Cerebellar cortex (tissue), 1 donor: ENCODE results near the gene MYO1B.

Experiments used
- DNase-seq: peaks from one replicate; pipeline ENCODE4 v3.0.0-alpha.2; 2015; ENCODE audit warnings: low spot score

Gene MYO1B

DNA sequence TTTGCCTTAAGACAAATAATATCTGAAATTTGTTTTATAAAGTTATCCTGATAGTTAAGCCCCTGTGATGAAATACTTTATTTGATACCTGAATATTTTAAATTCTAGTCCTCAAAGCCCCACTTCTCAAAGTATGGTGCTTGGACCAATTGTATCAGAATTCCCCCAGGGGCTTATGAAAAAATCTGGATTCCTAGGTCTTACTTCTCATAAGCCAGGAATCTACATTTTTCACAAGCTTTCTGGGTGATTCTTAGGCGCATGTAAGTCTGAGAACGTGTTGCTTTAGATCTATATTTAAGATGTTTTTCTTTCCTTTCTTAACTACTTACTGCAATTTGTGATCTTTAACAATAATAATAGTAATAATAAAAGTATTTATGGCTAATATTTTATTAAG, 53.1 kb downstream of the MYO1B start:
- no peak for DNase-seq

DNA sequence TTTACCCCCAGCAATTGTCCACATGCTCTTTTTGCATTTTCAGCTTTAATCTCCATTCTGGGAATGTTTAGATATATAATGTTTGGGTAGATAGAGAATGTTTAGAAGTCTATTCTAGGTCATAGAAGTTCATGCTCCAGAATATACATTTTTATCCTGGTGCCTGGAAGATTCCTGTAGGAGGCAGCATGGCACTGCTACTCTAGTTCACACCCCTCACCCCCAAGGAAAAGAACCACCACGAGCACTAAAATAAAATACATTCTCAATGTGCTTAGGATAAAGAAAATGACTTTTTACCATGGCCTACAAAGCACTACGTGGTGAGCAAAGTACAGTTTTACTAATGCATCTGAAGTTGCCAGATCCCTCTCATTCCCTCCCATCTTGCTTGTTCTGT, 53.8 kb downstream of the MYO1B start:
- DNase-seq = no peak

DNA sequence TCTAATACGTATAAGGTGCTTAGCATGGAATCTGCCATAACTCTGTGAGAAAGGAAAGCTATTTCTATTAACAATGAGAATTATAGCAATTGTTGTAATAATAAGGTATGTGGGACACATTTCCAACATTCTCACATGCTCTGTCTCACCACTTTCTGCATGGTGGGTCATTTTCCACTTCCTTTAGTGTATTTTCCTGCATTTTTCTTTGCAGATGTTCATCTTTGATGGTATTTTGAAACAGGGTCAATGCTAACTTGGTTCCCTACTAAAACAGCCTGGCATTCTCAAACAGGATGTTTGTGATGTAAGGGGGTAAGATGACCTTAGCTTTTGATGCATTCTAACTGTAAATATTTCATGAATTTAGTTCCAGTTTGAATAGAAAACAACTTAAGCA, 54.7 kb downstream of the MYO1B start:
- DNase-seq = no peak

DNA sequence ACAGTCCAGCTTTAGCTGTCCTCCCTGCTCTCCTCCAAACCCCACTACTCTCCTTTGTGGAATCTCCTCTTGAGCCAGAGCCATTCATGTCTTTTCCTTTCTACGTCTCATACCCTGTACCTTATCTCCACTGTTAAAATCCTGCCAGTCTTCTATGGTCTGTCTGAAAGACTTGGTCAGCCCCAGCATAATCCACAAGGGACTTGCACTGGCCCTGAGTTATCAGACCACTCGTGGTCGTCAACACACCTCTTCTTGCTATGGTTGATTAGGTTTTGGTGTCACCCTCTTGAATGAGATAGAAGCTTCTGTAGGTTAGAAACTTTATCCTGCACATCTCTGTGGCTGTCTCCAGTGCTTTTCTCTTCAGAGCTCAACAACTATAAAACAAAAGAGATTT, 56.8 kb downstream of the MYO1B start:
- DNase-seq = no peak

DNA sequence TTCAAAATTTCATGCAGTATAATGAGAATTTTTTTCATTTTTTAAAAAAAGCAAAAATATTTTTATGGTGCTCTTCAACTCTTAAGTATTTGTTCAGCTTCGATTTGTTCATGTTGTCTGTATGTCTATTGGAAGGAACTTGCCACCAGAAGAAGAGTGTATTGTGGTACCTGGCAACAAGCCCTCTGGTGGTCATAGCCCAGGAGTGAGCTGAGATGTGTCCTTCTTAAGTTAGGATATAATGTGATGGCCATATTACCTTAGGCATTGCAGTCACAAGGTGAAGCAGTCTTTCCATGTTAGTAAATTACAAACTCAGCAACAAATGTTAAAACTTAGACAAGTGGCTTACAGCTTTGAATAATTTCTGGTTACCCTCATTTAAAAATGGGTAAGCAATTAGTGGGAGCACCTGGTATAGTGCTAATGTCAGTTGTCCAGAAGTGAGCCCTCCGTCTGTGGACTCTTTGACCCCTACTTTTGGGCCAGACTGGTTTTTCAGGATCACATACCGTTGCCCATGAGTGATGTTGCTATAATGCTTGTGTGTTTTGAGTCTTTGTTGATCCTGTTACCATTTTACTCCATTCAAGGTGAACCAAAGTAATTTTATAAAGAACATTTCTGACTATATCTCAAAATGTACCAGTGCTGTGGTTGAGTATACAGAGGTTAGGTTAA, 57.4 kb downstream of the MYO1B start:
- peak; percentile 3 for DNase-seq

DNA sequence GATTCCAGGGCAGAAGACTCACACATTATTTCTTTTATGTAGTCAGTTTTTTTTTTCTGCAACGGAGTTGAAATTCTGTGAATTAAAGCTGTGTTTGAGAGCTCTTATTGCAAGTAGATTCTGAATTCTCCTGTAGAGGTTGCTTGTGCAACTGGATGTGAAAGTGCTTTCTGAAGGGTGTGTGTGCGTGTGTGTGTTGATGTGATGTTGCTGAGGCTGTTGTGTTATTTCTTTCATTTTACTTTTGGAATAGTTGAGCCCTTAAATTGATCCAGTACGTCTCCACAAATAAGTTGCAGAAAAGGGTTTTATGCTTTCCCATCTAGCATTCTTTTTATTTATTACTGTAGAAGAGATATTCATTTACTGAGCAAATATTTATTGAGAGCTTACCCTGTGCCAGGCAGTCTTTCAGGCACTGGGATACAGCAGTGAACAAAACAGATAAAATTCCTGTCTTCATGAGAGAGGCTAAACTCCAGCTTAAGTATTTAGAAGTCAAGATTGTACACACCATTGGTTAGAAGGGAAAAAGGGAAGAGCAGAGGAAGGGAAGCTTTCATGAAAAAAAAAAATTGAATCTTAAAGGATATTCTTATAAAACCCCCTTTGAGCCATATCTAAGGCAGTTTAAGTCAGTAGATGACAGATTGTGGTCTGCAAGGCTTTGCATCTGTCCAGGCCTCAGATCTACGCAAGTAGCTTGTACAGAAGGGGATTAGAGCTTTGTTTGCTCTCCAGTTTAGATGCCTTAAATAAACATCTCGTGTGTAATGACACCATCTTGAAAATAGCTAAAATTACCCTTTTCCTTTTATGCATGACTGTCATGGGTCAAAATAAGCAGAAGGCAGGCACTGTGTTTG, 58.2 kb downstream of the MYO1B start:
- DNase-seq = no peak

DNA sequence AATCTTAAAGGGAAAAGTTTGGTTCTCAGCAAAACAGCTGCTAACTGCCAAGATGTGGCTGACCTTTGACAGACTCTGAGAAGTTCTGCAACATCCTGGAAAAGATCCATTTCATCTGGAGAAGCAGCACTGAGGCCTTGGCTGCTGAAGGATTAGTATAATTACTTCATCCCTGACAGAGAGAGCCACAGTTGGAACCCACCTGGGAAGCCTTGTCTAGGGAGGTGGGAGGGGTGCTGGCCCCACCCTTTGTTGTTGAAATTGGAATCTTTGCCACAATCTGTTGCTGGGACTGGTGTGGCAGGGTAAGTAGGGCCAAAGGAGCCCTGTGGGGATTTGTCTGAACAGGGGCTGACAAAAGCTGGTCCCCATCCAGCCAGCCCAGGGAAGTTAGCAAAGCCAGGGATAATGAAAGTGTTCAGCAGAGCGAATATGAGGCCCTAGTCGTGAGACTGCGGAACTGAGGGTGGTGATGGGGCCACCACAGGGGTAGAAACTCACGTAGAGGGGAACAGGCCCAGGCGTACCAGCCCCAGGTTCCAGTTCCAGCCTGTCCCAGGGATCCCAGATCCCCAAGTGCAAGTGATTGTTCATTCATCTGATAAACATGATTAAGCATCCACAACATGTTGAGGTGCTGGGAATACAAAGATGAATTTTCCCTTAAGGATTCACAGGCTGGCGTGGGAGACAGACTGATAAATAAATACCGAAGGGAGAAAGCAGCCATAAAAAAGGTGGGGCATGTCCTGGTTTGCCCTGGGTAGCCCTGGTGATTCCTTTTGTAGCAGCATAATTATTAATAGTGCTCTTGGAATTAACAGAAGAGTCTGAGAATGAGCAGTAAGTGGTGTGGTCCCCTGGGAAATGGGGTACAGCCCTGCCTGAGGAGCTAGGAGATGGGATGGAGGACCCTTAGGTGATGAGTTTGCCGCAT, 60.0 kb downstream of the MYO1B start:
- no peak for DNase-seq

DNA sequence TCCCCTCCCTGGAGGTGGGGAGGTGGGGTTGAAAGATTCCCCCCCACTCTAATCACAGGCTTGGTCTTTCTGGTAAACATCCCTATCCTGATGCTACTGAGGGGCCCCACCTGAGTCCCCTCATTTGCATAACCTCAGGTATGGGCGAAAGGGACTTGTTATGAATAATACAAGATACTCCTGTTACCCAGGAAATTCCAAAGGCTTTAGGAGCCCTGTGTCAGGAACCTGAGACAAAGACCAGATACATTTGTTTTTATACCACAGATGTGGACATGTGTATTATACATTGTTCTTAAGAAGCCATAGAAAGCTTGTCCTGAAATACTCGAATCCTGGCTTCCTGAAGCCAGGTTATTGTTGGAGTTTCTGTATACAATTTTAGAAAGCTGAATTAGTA, 62.8 kb downstream of the MYO1B start:
- no peak for DNase-seq

DNA sequence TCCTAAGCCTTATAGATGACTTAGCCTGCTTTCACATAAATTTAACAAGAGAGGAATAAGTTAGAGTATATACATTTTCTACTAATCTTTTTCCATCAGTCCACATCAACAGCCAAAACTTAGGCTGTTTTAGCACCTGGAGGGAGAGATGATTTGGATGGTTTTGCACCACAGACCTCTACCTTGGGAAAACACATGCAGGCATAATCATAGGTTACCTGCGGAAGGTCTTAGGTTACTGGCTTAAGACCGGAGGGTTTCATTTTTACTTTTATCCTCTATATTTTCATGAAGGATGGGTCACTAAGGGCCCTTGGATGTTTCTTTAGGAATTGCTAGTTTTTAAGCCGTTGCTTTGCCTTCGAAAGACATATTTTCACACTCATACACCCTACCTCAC, 66.0 kb downstream of the MYO1B start:
- DNase-seq = no peak

DNA sequence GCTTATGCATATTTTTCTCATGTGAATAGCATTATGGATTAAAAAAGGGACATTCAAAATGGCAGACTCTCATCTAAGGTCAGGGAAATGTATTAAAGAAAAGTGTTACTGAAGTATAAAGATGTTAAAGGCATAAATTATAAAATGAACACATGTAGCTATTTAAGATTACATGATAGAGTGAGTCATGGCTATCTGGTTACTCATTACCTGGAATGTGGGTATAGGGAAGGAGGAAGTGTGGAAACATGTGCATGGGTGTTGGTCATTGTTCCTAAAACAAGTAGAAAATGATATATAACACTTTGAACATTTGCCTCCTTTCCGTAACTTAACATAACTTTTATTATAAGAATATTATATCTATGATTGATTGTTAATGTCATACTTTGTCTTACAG, 66.4 kb downstream of the MYO1B start:
- DNase-seq = no peak

DNA sequence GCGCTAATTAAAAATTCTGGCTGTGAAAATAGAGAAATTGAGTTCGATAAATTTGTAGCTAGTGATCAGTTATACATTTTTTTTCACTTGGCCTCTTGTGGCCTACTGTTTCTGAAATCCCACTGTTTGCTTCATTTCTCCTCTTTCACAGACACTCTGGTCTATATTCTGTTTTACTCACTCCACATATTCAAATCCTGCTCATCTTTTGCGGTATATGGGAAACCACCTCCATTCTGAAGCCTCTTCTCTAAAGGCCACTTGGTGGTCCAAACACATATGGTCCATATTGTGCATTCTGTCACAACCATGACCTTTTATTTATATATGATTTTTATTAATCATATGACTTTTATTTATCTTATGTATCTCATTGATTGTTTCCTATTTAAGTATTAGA, 67.0 kb downstream of the MYO1B start:
- DNase-seq = no peak

DNA sequence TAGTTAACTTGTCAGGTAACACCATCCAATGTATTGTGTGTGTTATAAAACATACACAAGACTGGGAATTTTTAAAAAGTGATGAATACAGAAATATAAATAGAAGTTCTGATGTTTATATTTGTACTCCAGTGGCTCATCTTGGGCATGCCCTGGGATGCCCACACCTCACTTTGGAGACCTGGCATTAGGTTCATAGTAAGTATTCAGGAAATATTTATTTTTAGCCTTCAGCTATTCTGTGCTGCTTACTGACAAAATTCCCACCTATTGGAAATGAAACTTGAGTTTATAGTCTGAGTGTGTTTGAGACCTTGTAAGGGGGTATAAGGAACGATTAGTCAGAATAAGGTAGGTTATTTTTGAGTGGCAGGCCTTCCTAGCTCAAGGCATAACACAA, 67.5 kb downstream of the MYO1B start:
- no peak for DNase-seq

DNA sequence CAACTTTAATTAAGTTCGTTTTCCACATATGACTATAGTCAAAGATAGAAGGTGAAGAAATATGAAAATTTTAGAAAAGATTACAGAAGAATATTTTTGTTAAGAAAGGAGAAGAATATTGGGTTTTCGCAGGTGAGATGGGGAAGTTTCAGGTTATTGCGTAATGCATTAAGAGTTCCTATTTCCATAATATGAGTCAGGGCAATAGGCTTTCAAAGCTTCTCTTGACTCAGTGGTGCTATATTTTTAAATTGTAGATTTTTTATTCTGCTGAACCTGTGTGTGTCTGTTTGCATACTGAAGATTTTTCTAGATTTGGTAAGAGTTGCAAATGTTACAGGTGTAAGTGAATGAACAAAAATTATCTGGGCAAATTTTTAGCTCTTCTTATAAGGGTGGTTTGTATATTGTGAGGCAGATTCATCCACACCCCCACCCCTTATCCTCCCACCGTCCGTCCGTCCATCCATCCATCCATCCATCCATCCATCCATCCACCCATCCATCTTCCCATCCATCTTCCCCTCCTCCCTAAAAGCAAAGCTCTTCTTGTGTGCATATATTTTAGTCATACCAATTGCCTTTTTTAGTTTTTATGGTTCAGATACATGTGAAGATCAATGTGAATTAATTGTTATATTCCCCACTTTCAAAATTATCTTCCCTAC, 69.6 kb downstream of the MYO1B start:
- DNase-seq = no peak

DNA sequence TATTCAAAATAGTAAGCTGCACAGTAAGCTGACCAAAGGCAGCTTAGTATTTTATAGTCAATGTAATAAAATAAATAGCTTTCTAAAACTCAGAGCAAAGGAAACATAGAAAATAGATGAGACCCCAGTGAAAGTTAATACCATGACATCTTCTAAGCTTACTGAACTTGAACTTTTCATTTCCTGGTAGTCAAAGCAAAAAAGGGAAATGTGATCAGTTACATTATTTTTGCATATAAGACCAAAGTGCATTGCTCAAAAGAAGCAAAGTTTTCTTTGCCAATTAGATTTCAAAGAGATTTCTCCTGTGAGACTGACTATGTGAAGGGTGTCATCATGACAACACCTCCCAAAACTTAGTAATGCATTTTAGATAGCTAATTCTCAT, 70.2 kb downstream of the MYO1B start:
- DNase-seq = no peak

DNA sequence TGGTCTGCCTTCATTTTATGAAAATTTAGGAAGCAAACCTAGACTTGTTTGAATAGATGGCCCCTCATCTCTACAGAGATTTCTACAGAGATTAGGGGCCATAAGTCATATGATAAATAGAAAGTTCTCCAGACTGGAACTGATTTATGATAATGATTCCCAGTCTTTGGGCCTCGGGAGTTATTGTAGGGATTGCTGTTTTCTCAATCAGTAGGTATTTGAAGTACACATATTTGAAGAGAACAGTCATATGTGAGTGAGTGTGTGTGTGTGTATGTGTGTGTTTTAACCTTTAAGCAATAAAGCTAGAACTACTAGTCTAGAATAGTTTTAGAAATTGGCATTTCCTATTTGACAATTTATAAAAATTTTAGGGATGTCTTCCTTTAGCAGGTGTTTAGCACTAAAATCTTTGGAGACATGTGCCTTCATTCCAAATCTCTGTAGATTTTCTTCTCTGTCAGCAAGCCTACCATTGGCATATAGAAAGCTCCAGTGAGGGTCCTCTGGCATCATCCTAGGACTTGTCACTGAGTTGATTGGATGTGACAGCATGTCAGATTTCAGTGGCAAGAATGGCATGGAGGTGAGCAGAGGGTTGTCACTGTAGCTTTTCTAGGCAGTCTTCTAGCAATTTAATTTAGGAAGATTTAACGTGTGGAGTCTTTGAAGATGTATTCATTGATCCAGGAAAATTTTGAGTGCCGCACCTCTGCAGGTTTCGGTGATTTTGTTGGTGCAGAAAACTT, 71.2 kb downstream of the MYO1B start:
- no peak for DNase-seq

DNA sequence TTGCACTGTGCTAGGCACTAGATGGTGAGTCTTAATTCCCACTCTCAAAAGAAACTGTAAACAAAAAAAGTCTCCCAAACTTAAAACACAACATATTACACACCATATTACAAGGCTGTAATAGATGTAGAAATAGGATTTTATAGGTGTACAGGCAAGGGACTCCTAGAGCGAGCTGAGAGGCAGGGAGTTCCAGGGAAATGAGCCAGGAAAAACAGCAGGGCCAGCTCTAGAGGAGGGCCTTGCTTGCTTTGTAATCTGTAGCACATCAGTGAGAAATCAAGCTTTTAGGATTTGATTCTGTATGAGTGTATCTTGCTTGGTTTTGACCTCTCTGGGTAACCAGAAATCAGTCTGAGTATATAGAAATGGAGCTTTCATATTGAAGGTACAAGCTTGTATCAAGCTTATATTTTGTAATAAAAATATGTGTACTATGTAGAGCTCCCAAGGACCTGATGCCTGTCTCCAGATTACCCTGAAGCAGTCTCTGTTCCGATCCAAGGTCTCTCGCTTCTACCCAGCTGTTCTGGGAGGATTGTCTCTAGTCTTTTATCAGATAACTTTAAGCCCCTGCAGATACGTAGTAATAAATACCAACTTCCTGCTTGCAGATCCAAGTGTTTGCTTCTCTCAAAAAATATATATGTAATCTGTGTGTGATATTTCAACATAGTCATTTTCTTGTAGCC, 73.0 kb downstream of the MYO1B start:
- DNase-seq = no peak

DNA sequence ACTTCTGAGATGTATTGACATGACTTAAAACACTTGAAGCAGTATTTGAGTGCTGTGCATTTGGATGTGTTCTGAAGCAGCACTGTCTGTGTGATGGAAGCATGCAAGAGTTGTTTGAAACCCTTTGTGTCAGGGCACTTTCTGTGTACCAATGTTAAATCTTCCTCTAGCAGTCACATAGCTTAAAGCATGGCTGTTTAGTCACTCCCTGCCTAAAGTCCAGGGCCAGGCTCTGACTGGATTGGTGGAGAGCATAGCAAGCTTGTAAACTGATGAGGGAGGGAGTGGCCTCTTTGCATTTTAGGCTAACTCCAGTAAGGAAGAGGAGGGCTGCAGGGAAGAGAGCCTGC, 73.5 kb downstream of the MYO1B start:
- no peak for DNase-seq

DNA sequence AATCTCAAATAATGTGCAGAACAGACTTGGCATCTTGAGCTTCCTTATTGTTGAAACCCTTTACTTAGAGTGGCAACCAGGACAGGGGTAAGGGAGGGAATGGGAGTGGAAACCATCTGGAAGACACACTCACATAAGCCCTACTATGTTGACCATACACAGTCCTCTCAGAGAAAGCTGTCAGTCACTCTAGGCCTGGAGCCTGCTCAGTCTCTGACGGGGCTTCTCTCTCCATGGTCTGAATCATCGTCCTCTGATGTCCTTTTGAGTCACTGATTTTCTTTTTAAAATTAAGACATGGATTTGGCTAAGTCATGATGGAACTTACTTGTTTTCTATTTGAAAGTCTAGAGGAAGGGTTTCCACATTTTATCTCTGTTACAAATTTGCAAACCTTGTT, 74.0 kb downstream of the MYO1B start:
- no peak for DNase-seq

DNA sequence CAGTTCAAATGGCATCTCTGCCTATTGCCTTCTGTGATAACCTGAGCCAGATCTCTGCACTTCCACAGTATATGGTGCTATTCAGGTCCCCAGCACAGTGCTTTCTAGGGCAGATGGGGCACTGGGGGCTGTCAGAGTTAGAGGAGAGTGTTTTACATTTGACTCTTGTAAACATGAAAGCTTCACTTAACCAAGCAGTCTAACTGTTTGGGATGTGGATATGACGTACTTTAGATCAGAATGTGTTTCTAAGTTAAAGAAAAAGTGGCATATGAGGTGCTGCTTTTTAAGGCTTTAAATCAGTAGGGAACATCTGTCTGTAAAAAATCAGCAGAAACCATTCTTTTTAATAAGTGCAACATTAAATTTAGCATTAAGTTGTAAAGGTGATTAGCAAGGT, 75.7 kb downstream of the MYO1B start:
- DNase-seq = no peak

DNA sequence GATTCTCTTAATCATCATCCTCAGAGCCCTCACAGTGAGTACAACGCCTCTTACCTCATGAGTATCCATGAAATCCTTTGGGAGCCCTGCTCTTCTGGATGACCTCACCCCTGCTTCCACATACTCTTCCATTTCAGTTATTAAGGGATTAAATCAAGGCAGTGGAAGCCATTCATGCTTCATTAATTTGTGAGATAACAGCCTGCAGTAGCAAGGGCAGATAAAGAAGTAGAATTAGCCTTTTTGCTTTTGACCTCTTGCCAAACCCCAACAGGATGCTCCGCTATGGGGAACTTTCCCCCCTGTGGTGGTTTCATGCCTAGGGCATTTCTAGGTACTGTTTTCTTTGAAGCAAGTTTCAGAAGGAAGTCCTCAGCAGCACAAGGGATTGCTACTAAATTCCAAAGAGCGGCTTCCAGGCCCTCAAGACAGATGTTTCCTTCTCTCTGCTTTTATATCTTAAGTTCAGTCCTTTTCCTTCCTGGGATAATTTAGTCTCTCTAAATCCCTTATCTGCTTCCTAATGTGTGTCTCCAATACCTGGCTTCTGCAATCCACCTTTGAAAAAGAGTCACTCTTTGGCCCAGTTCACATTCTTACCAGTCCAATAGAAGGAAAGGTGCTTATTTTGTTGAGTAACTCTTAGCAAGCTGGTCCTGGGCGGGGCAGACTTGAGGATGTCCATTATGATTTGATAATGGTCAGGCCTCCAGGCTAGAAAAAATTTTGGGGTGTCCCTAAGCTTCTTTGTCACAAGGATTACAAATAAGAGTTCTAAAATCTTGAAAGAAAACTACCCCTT, 76.9 kb downstream of the MYO1B start:
- no peak for DNase-seq
